Measurements from ENCODE around the gene GLCE.
"Not testable (repeated sequence)": the region's sequence is repeated elsewhere in the genome, so short reads cannot be mapped to it uniquely, and the experiment has no call there.

The GLCE gene

GRCh38 chr15:69135499-69135898, 24.9 kb upstream of the GLCE start:
- DNase-seq (ENCODE audit: low spot score), result no peak

- DNase-seq (ENCODE audit: low spot score), result no peak
Observed at GRCh38 chr15:69138963-69139362, 21.5 kb upstream of the GLCE start.

GRCh38 chr15:69140306-69140705, 20.1 kb upstream of the GLCE start:
- DNase-seq (ENCODE audit: low spot score), result no peak

- DNase-seq (ENCODE audit: low spot score), result no peak
Observed at GRCh38 chr15:69141286-69141701, 19.1 kb upstream of the GLCE start.

GRCh38 chr15:69141833-69142232, 18.6 kb upstream of the GLCE start:
- no peak for DNase-seq (ENCODE audit: low spot score)

- no peak for DNase-seq (ENCODE audit: low spot score)
Observed at GRCh38 chr15:69143756-69144436, 16.5 kb upstream of the GLCE start.

GRCh38 chr15:69144530-69144929, 15.9 kb upstream of the GLCE start:
- DNase-seq (ENCODE audit: low spot score), result no peak

- DNase-seq (ENCODE audit: low spot score), result no peak
Observed at GRCh38 chr15:69145149-69145693, 15.2 kb upstream of the GLCE start.

GRCh38 chr15:69145694-69146492, 14.5 kb upstream of the GLCE start:
- DNase-seq (ENCODE audit: low spot score), result no peak

- no peak for DNase-seq (ENCODE audit: low spot score)
Observed at GRCh38 chr15:69146724-69147435, 13.6 kb upstream of the GLCE start.

GRCh38 chr15:69148465-69148864, 12.0 kb upstream of the GLCE start:
- no peak for DNase-seq (ENCODE audit: low spot score)

GRCh38 chr15:69149163-69149562, 11.3 kb upstream of the GLCE start:
- no peak for DNase-seq (ENCODE audit: low spot score)

- DNase-seq (ENCODE audit: low spot score), result no peak
Observed at GRCh38 chr15:69149803-69150202, 10.6 kb upstream of the GLCE start.

GRCh38 chr15:69150336-69150735, 10.1 kb upstream of the GLCE start:
- DNase-seq (ENCODE audit: low spot score), result no peak

GRCh38 chr15:69150841-69151240, 9.6 kb upstream of the GLCE start:
- no peak for DNase-seq (ENCODE audit: low spot score)

GRCh38 chr15:69153046-69153445, 7.4 kb upstream of the GLCE start:
- DNase-seq (ENCODE audit: low spot score), result no peak

GRCh38 chr15:69153587-69153986, 6.8 kb upstream of the GLCE start:
- not testable (repeated sequence) for DNase-seq (ENCODE audit: low spot score)

GRCh38 chr15:69154078-69154477, 6.4 kb upstream of the GLCE start:
- no peak for DNase-seq (ENCODE audit: low spot score)

- peak; percentile 63 for DNase-seq (ENCODE audit: low spot score)
Observed at GRCh38 chr15:69154684-69155083, 5.8 kb upstream of the GLCE start.

GRCh38 chr15:69156736-69157381, 3.6 kb upstream of the GLCE start:
- DNase-seq (ENCODE audit: low spot score), result no peak

GRCh38 chr15:69158201-69158842, 2.1 kb upstream of the GLCE start:
- DNase-seq (ENCODE audit: low spot score), result no peak

- no peak for DNase-seq (ENCODE audit: low spot score)
Observed at GRCh38 chr15:69158843-69159240, 1.6 kb upstream of the GLCE start.
